Mucosa of descending colon (tissue), 3 donors: ENCODE results near the gene CAMK2B. TPM values are rescaled to one million over a fixed set of nuclear protein-coding genes. Genes with fewer than 3 reads are reported as not detected.

Experiments used
- ATAC-seq: fragments of 200-7000 bp; cut with Tn5 transposase; one replicate; pipeline ENCODE4 v1.9.1; 2020; ENCODE audit warnings: mild to moderate bottlenecking, moderate library complexity
- DNase-seq, 3 donors: peaks; one replicate each; pipeline ENCODE4 v3.0.0-alpha.2; 2020
- H3K36me3 ChIP-seq: fragments of 200-600 bp; one replicate; pipeline ENCODE4 v1.8.0; 2021; ENCODE audit warnings: low read depth, mild to moderate bottlenecking
- H3K4me1 ChIP-seq: fragments of 200-600 bp; one replicate; pipeline ENCODE4 v1.8.0; 2021; ENCODE audit warnings: low read depth, mild to moderate bottlenecking
- H3K4me3 ChIP-seq: fragments of 200-600 bp; one replicate; pipeline ENCODE4 v1.8.0; 2021; ENCODE audit warnings: mild to moderate bottlenecking
- H3K9me3 ChIP-seq: fragments of 200-600 bp; one replicate; pipeline ENCODE4 v1.8.0; 2021; ENCODE audit warnings: mild to moderate bottlenecking
- CTCF ChIP-seq: fragments of 200-600 bp; IDR thresholded peaks from one replicate; pipeline ENCODE4 v1.8.0; 2022; ENCODE audit warnings: antibody characterized with exemption, mild to moderate bottlenecking
- intact Hi-C, 2 donors: fragments of 100-400 bp; cut with DNase I in 1 of 2; cut with micrococcal nuclease in 1 of 2; formaldehyde crosslinking; loops; one replicate each; pipeline versions ENCODE4 v1.11.0 to v1.11.1; 2022; cut with DNase I, micrococcal nuclease
- total RNA-seq, 3 donors: library from RNA; stranded (reverse); fragmentation: NEBNext Ultra II Directional in 2 of 3; extraction: Animal tissue kit (Norgen Biotek cat#: 25700) in 2 of 3; gene quantifications; one replicate each; pipeline versions ENCODE4 v1.2.1 to v1.2.4, GENCODE V29; 2021 to 2023
- donor health status: DM: no; HTN: no; CAD: no; lungs with moderate emphysema.
- donor health status: DM: no; HTN: no; CAD: no.
- donor health status: DM: no; HTN: yes; CAD: no.

The CAMK2B gene
- total RNA-seq, 3 donors from 2014 or later: 0.35 to 2.2 (median 0.87) TPM

- ATAC-seq (peak; percentile 12), DNase-seq (no peak)
- intact Hi-C loops: no loop called here
- H3K4me3 ChIP-seq: no peak overlapping the region
- no peaks in the 10 kb centered on the region for H3K9me3 ChIP-seq
- H3K4me1 ChIP-seq: peaks cover 3% of the 10 kb centered on the region
- H3K36me3 ChIP-seq: no peaks in the 10 kb centered on the region
- TF ChIP-seq CTCF: no peak
Observed at GRCh38 chr7:44348300-44348699, 22.9 kb upstream of the CAMK2B start.

- peaks cover 3% of the 10 kb centered on the region for H3K4me1 ChIP-seq
- ATAC-seq (no peak), DNase-seq (no peak)
- intact Hi-C loops: no loop called here
- no peak overlapping the region for H3K4me3 ChIP-seq
- TF ChIP-seq CTCF: no peak
- no peaks in the 10 kb centered on the region for H3K9me3 ChIP-seq
- H3K36me3 ChIP-seq: no peaks in the 10 kb centered on the region
Observed at GRCh38 chr7:44347546-44348114, 22.2 kb upstream of the CAMK2B start.

GRCh38 chr7:44346063-44346462 is 20.7 kb upstream of the CAMK2B start:
- Histone ChIP-seq H3K9me3 (no peaks in the 10 kb centered on the region), H3K4me3 (no peak overlapping the region), H3K4me1 (peaks cover 3% of the 10 kb centered on the region), H3K36me3 (no peaks in the 10 kb centered on the region)
- DNase-seq: no peak
- TF ChIP-seq CTCF: no peak
- intact Hi-C loops: no loop called here
- ATAC-seq: no peak

GRCh38 chr7:44341401-44341800 is 16.0 kb upstream of the CAMK2B start:
- Histone ChIP-seq H3K4me3 (no peak overlapping the region), H3K9me3 (no peaks in the 10 kb centered on the region), H3K36me3 (no peaks in the 10 kb centered on the region), H3K4me1 (no peaks in the 10 kb centered on the region)
- DNase-seq (no peak), ATAC-seq (no peak)
- no peak for TF ChIP-seq CTCF
- intact Hi-C loops: no loop called here

GRCh38 chr7:44338600-44338999 is 13.2 kb upstream of the CAMK2B start:
- ATAC-seq (no peak), DNase-seq (no peak)
- Histone ChIP-seq H3K9me3 (no peaks in the 10 kb centered on the region), H3K4me1 (no peaks in the 10 kb centered on the region), H3K36me3 (no peaks in the 10 kb centered on the region), H3K4me3 (no peak overlapping the region)
- intact Hi-C loops: no loop called here
- no peak for TF ChIP-seq CTCF

GRCh38 chr7:44336491-44336890 is 11.1 kb upstream of the CAMK2B start:
- TF ChIP-seq CTCF: no peak
- no peaks in the 10 kb centered on the region for H3K9me3 ChIP-seq
- DNase-seq (no peak), ATAC-seq (no peak)
- intact Hi-C loops: no loop called here
- H3K4me1 ChIP-seq: no peaks in the 10 kb centered on the region
- H3K36me3 ChIP-seq: no peaks in the 10 kb centered on the region
- H3K4me3 ChIP-seq: no peak overlapping the region
